Endothelial cell of umbilical vein (primary cell): ENCODE data around the gene SLC2A6. TPM values are rescaled to one million over a fixed set of nuclear protein-coding genes. Genes with fewer than 3 reads are reported as not detected.

Source experiments
- BruUV-seq: library from RNA; stranded (reverse); fragments of 400-500 nt; replicated peaks from 2 replicates; lab custom pipeline; 2021; lab: Mats Ljungman, UMichigan
- CTCF ChIA-PET: fragments of 300-600, 350-600 bp; sonication (Branson Sonifier 250); formaldehyde crosslinking; loops from one replicate; lab custom pipeline; 2021; ENCODE audit warnings: antibody characterized with exemption, inconsistent platforms; lab: Charles Lee
- POLR2A ChIA-PET: fragments of 300-600, 350-600 bp; sonication (Branson Sonifier 250); formaldehyde crosslinking; loops from one replicate; lab custom pipeline; 2021; ENCODE audit warnings: antibody characterized with exemption, inconsistent platforms; lab: Charles Lee
- DNase-seq: peaks from one replicate; pipeline ENCODE4 v3.0.0-alpha.2; 2011; ENCODE audit warnings: low read depth, low spot score
- FAIRE-seq: peaks from 2 replicates; lab custom pipeline; 2011; peaks lifted over from hg19 to GRCh38; lab: Jason Lieb, UNC
- H2AFZ ChIP-seq: 2 replicates; pipeline ENCODE4 v1.6.0; 2012; ENCODE audit warnings: low read depth, low read length, control low read depth, inconsistent platforms
- H3K27ac ChIP-seq: 2 replicates; pipeline ENCODE4 v1.5.1; 2011; ENCODE audit warnings: low read depth, mild to moderate bottlenecking, control low read depth, low read length, moderate library complexity; ENCODE audit not compliant: insufficient read depth
- H3K27me3 ChIP-seq, 2 experiments: 2 replicates each; pipeline versions ENCODE4 v1.6.0 to v1.6.1; 2011; ENCODE audit warnings: low read length in 2 of 2, mixed read lengths in 1 of 2; ENCODE audit not compliant: control insufficient read depth in 2 of 2, insufficient read depth in 2 of 2
- H3K36me3 ChIP-seq, 2 experiments: 2 replicates in 1 of 2; 3 replicates in 1 of 2; pipeline ENCODE4 v1.5.1; 2011; ENCODE audit warnings: low read length in 2 of 2, mild to moderate bottlenecking in 1 of 2, moderate library complexity in 1 of 2; ENCODE audit not compliant: control insufficient read depth in 2 of 2, insufficient read depth in 2 of 2; ENCODE audit errors: extremely low read depth in 1 of 2
- H3K4me1 ChIP-seq: 3 replicates; pipeline ENCODE4 v1.5.1; 2011; ENCODE audit warnings: mild to moderate bottlenecking, low read length; ENCODE audit not compliant: control insufficient read depth, insufficient read depth; ENCODE audit errors: extremely low read depth
- H3K4me2 ChIP-seq: 2 replicates; pipeline ENCODE4 v1.6.1; 2011; ENCODE audit warnings: low read length, control low read depth, mixed read lengths; ENCODE audit not compliant: insufficient read depth
- H3K4me3 ChIP-seq, 3 experiments: fragments of 200-600 bp in 1 of 3; sonication (generic), shearing (Covaris generic) in 1 of 3; replicated peaks in 1 of 3; 2 replicates each; pipeline ENCODE4 v1.5.1; 2011 to 2016; ENCODE audit warnings: control low read depth in 3 of 3, low read length in 3 of 3, mild to moderate bottlenecking in 2 of 3, inconsistent platforms in 1 of 3, low read depth in 1 of 3, moderate library complexity in 1 of 3; ENCODE audit not compliant: insufficient read depth in 1 of 3
- H3K79me2 ChIP-seq: 2 replicates; pipeline ENCODE4 v1.6.0; 2012; ENCODE audit warnings: low read length, inconsistent platforms; ENCODE audit not compliant: control insufficient read depth, insufficient read depth
- H3K9ac ChIP-seq: replicated peaks from 2 replicates; pipeline ENCODE3; 2011; ENCODE audit warnings: low read length, control low read depth; ENCODE audit not compliant: insufficient read depth; ENCODE audit errors: extremely low read depth
- H3K9me1 ChIP-seq: replicated peaks from 3 replicates; pipeline ENCODE4 v1.6.0; 2011; ENCODE audit warnings: mild to moderate bottlenecking, low read length; ENCODE audit not compliant: control insufficient read depth, insufficient read depth; ENCODE audit errors: extremely low read depth
- H3K9me3 ChIP-seq: replicated peaks from 2 replicates; pipeline ENCODE4 v1.5.1; 2012; ENCODE audit warnings: low read length, inconsistent platforms; ENCODE audit not compliant: control insufficient read depth, insufficient read depth
- H4K20me1 ChIP-seq: replicated peaks from 2 replicates; pipeline ENCODE3; 2011; ENCODE audit warnings: mild to moderate bottlenecking, low read length; ENCODE audit not compliant: control insufficient read depth, insufficient read depth; ENCODE audit errors: extremely low read depth
- EZH2 ChIP-seq: IDR thresholded peaks from 2 replicates; pipeline ENCODE4 v1.6.1; 2012; ENCODE audit warnings: borderline replicate concordance, low read depth, mild to moderate bottlenecking, moderate library complexity, low read length, inconsistent platforms; ENCODE audit not compliant: severe bottlenecking
- FOS ChIP-seq: IDR thresholded peaks from 2 replicates; pipeline ENCODE4 v1.6.1; 2011; ENCODE audit warnings: mild to moderate bottlenecking, low read length, moderate library complexity, borderline replicate concordance; ENCODE audit not compliant: insufficient read depth
- GATA2 ChIP-seq: IDR thresholded peaks from 2 replicates; pipeline ENCODE4 v1.7.0; 2011; ENCODE audit warnings: low read depth, mild to moderate bottlenecking, moderate library complexity, mixed read lengths, low read length; ENCODE audit not compliant: insufficient read length, insufficient read depth
- JUN ChIP-seq: IDR thresholded peaks from 2 replicates; pipeline ENCODE4 v1.6.1; 2011; ENCODE audit warnings: borderline replicate concordance, low read depth; ENCODE audit not compliant: insufficient read length, insufficient read depth
- POLR2AphosphoS5 ChIP-seq: IDR thresholded peaks from 2 replicates; pipeline ENCODE4 v1.6.1; 2012; ENCODE audit warnings: low read depth, mild to moderate bottlenecking, control low read depth, low read length, moderate library complexity; ENCODE audit not compliant: insufficient read depth
- dilution Hi-C: fragments of 300-500 bp; cut with MboI; formaldehyde crosslinking; loops from one replicate; pipeline ENCODE4 v1.15.0; 2019; ENCODE audit warnings: low sequenced_read_pairs; ENCODE audit not compliant: extremely low pct_ligation_motif_present
- intact Hi-C: fragments of 100-400 bp; cut with micrococcal nuclease; formaldehyde crosslinking; loops from one replicate; pipeline ENCODE4 v1.10.0; 2022
- polyA plus RNA-seq, 4 experiments: library from polyadenylated mRNA; depleted of rRNA in 3 of 4; stranded (reverse) in 3 of 4; unstranded in 1 of 4; fragments of >200 nt; gene quantifications; 2 replicates each; pipeline versions ENCODE4 v1.2.1 to v1.2.3, GENCODE V29; 2011 to 2012; ENCODE audit warnings: missing spikeins in 1 of 4
- total RNA-seq: library from RNA; stranded (reverse); gene quantifications from 2 replicates; pipeline ENCODE4 v1.2.3, GENCODE V29; 2021
- TF ChIP-seq, protein P1 (sequence below): IDR thresholded peaks from 2 replicates; pipeline ENCODE4 v1.6.1; 2011; ENCODE audit not compliant: insufficient read depth, insufficient read length

Gene SLC2A6
- total and polyA plus RNA-seq, 2 donors (not counting 3 experiments of a cell fraction or from before 2014, with no cell fraction given), result 35.7 to 39.6 TPM

- POLR2A ChIA-PET, result no interaction called here
- CTCF ChIA-PET, result interaction anchor here (1.1 kb wide), 1 partner anchor 12 kb away, joined by 3 read pairs; no protein-coding TSS in a partner anchor
Observed at GRCh38 chr9:133474215-133474614, 4.7 kb downstream of the SLC2A6 start.

DNA sequence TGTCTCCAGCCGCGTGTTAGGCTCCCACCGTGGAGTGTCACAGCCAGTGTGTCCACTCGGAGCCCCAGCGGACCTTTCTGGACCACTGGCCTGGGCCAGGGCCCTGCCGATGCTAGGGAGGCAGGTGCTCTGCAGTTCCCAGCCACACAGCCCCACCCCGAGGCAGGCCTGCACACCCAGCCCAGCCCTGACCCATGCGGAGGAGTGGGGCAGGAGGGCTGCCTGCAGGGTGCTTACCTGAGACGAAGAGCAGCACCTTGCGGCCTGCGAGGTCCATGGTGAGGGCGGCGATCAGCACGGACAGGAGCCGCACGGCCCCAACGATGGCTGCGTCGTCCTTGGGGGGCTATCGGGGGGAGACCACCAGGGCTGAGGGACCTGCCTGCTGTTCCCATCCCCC lies 5.2 kb downstream of the SLC2A6 start:
- BruUV-seq, result no TSS peak
- TF ChIP-seq, protein P1, sequence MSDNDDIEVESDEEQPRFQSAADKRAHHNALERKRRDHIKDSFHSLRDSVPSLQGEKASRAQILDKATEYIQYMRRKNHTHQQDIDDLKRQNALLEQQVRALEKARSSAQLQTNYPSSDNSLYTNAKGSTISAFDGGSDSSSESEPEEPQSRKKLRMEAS, result no peak
- TF ChIP-seq GATA2, result no peak
- Histone ChIP-seq H4K20me1 (no peaks in the 10 kb centered on the region), H2AFZ (no peak overlapping the region), H3K4me2 (no peak overlapping the region), H3K36me3 (peaks cover 3 to 36% of the 10 kb centered on the region in 2 experiments), H3K9me3 (no peaks in the 10 kb centered on the region), H3K27me3 (no peaks in the 10 kb centered on the region), H3K27ac (no peak overlapping the region), H3K4me1 (peaks cover 6% of the 10 kb centered on the region), H3K9ac (no peak overlapping the region), H3K9me1 (no peaks in the 10 kb centered on the region), H3K4me3 (no peak overlapping the region), H3K79me2 (peaks cover 8% of the 10 kb centered on the region)
- DNase-seq (no peak), FAIRE-seq (no peak)
- POLR2A ChIA-PET, result no interaction called here
- intact Hi-C loops, result no loop called here
- dilution Hi-C loops, result no loop called here
- CTCF ChIA-PET, result interaction anchor here (1.7 kb wide), 1 partner anchor 13 kb away, joined by 3 read pairs; no protein-coding TSS in a partner anchor

More at GRCh38 chr9:133474215-133474614, 4.7 kb downstream of the SLC2A6 start:
- Histone ChIP-seq H3K4me1 (peaks cover 6% of the 10 kb centered on the region), H3K9me3 (no peaks in the 10 kb centered on the region), H3K79me2 (peaks cover 8% of the 10 kb centered on the region), H3K4me3 (no peak overlapping the region), H3K9me1 (no peaks in the 10 kb centered on the region), H3K36me3 (peaks cover 3 to 36% of the 10 kb centered on the region in 2 experiments), H3K9ac (no peak overlapping the region), H3K4me2 (no peak overlapping the region), H3K27me3 (no peaks in the 10 kb centered on the region), H3K27ac (no peak overlapping the region), H2AFZ (no peak overlapping the region), H4K20me1 (no peaks in the 10 kb centered on the region)
- intact Hi-C loops, result no loop called here
- DNase-seq (no peak), FAIRE-seq (no peak)
- dilution Hi-C loops, result no loop called here
- no TSS peak for BruUV-seq
- TF ChIP-seq FOS, result no peak
- no peak for TF ChIP-seq POLR2AphosphoS5
- TF ChIP-seq EZH2, result no peak
- no peak for TF ChIP-seq JUN
